ENCODE measurements around the gene IGSF21. TPM values are rescaled to one million over a fixed set of nuclear protein-coding genes. Genes with fewer than 3 reads are reported as not detected.

Gene IGSF21
- total RNA-seq, 2 experiments from 2014 or later: not detected

DNA sequence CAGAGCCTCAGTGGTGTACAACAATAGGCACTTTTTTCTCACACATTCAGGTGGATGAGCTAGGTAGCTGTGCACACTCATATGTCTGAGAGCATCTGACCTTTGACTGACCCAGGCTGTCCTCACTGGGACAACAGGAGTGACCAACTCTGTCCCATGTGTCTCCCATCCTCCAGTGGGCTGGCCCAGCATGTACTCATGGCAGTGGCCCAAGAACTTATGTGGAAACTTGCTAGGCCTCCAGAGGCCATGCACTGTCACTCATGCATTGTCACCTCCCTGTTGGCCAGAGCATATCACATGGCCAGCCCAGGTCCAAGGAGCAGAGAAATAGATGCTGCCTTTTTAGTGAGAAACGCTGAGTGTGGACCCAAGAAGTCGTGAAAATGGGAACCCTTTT lies 158.8 kb downstream of the IGSF21 start:
- Mint-ChIP-seq H3K27ac (no peak overlapping the region), H3K36me3 (ENCODE audit: low read depth) (no peaks in the 10 kb centered on the region), H3K4me3 (no peak overlapping the region), H3K9me3 (no peaks in the 10 kb centered on the region), H3K4me1 (ENCODE audit: low read depth) (no peaks in the 10 kb centered on the region), H3K27me3 (peaks cover 2% of the 10 kb centered on the region)
- DNase-seq: no peak
- intact Hi-C loops (cut with micrococcal nuclease): no loop called here
- CTCF ChIA-PET: no interaction called here
- POLR2A ChIA-PET: no interaction called here
- ATAC-seq: no peak
- TF ChIP-seq, protein P1, sequence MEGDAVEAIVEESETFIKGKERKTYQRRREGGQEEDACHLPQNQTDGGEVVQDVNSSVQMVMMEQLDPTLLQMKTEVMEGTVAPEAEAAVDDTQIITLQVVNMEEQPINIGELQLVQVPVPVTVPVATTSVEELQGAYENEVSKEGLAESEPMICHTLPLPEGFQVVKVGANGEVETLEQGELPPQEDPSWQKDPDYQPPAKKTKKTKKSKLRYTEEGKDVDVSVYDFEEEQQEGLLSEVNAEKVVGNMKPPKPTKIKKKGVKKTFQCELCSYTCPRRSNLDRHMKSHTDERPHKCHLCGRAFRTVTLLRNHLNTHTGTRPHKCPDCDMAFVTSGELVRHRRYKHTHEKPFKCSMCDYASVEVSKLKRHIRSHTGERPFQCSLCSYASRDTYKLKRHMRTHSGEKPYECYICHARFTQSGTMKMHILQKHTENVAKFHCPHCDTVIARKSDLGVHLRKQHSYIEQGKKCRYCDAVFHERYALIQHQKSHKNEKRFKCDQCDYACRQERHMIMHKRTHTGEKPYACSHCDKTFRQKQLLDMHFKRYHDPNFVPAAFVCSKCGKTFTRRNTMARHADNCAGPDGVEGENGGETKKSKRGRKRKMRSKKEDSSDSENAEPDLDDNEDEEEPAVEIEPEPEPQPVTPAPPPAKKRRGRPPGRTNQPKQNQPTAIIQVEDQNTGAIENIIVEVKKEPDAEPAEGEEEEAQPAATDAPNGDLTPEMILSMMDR (IDR thresholded peaks at IDR 0.05): no peak

DNA sequence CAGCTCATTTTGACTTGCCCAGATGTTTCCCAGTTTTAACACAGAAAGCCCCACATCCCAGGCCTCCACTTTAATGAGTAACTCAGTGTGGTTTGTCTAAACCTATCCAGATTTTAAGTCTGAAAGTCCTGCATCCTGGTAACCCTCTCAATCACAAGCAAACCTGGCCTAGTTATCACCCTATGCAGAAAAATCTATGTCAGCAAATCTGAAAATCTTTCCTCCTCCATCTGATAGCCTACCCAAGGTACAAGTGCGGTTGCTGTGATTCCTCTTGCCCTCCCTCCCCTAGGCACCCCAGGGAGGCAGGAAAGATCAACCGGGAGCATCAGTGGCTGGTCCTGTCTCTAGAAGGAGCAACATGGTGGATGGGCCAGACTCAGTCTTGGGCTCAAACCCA lies 163.7 kb downstream of the IGSF21 start:
- CTCF ChIA-PET: no interaction called here
- TF ChIP-seq, protein P1 (IDR thresholded peaks at IDR 0.05): no peak
- Mint-ChIP-seq H3K4me3 (no peak overlapping the region), H3K27ac (no peak overlapping the region), H3K4me1 (ENCODE audit: low read depth) (no peaks in the 10 kb centered on the region), H3K36me3 (ENCODE audit: low read depth) (no peaks in the 10 kb centered on the region), H3K9me3 (no peaks in the 10 kb centered on the region), H3K27me3 (no peaks in the 10 kb centered on the region)
- intact Hi-C loops (cut with micrococcal nuclease): no loop called here
- no peak for ATAC-seq
- no peak for DNase-seq
- POLR2A ChIA-PET: no interaction called here

DNA sequence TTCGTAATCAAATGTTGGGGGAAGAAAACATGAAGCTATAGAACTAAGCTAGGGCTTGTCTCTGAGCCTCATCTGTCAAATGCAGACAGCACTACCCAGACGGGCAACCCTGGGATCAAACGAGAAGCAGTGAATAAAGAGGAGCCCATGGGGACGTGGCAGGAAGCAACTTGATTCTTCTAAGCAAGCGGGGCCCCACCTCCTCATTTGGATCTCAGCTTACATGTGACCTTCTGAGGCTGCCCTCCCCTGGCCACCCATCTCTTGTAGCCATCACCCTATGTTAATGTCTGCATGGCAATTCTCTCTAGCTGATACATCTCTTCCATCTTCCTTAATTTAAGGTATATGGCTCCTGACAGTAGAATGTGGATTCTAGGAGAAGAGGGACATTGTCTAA lies 171.3 kb downstream of the IGSF21 start:
- DNase-seq: no peak
- POLR2A ChIA-PET: no interaction called here
- intact Hi-C loops (cut with micrococcal nuclease): no loop called here
- CTCF ChIA-PET: no interaction called here
- peaks cover 12% of the 10 kb centered on the region for H3K27me3 Mint-ChIP-seq
- H3K27ac Mint-ChIP-seq: no peak overlapping the region
- no peak for ATAC-seq
- TF ChIP-seq, protein P1 (IDR thresholded peaks at IDR 0.05): no peak
- no peaks in the 10 kb centered on the region for H3K4me1 Mint-ChIP-seq (ENCODE audit: low read depth)
- no peaks in the 10 kb centered on the region for H3K36me3 Mint-ChIP-seq (ENCODE audit: low read depth)
- no peaks in the 10 kb centered on the region for H3K9me3 Mint-ChIP-seq
- no peak overlapping the region for H3K4me3 Mint-ChIP-seq

DNA sequence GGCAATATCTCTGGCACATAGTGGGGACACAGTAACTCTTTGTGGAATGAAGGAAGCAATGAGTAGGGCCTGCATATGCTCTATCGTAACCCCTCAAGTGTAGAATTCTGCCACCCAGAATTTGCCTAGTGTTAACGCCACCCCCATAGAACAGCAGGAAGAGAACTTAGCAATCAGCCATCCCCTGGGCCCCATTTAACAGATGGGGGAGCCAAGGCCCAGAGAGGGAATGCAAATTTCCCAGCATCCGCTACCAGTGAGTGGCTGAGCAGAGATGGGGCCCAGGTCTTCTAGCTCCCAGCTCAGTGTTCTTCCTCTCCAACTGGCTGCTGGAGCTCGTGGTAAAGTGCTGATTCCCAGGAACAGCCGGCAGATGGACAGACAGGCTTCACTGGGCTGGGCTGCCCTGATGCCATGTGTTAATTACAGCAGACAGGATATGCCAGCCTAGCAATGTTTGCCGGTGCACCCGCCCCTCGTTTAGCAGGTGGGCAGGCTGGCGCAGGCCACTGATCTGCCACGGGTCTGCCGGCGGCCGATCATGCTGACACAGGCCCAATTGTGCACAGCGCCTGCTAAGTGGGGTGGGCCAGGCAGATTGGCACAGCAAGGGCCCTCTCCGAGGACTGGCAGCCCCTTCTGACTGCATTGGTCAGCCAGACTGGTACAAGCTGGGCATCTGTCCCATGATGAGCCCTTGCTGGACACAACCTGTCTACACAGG lies 171.9 kb downstream of the IGSF21 start:
- Mint-ChIP-seq H3K27ac (no peak overlapping the region), H3K36me3 (ENCODE audit: low read depth) (no peaks in the 10 kb centered on the region), H3K4me3 (no peak overlapping the region), H3K27me3 (peaks cover 12% of the 10 kb centered on the region), H3K9me3 (no peaks in the 10 kb centered on the region), H3K4me1 (ENCODE audit: low read depth) (no peaks in the 10 kb centered on the region)
- ATAC-seq: no peak
- TF ChIP-seq, protein P1 (IDR thresholded peaks at IDR 0.05): no peak
- intact Hi-C loops (cut with micrococcal nuclease): no loop called here
- DNase-seq: no peak
- CTCF ChIA-PET: no interaction called here
- POLR2A ChIA-PET: no interaction called here

DNA sequence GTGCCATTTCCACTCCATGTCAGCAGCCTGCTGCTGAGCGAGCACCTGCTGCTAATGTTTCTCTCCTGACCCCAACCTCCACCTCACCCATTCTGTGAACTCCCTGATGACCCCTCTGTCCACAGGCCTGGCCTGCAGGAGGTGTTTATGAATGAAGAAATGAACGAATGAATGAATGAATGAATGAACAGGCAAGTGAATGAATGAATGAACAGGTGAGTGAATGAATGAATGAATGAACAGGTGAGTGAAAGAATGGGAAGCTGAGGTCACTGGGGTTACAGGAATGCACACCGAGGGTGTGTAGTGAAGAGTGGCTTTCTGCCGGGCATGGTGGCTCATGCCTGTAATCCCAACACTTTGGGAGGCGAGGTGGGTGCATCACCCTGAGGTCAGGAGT lies 173.4 kb downstream of the IGSF21 start:
- H3K27ac Mint-ChIP-seq: no peak overlapping the region
- TF ChIP-seq, protein P1 (IDR thresholded peaks at IDR 0.05): no peak
- POLR2A ChIA-PET: no interaction called here

More for the DNA sequence above, 173.4 kb downstream of the IGSF21 start:
- H3K27me3 Mint-ChIP-seq: peaks cover 12% of the 10 kb centered on the region
- H3K4me1 Mint-ChIP-seq (ENCODE audit: low read depth): no peaks in the 10 kb centered on the region
- no peaks in the 10 kb centered on the region for H3K9me3 Mint-ChIP-seq
- intact Hi-C loops (cut with micrococcal nuclease): no loop called here
- DNase-seq (no peak), ATAC-seq (no peak)
- CTCF ChIA-PET: no interaction called here
- no peaks in the 10 kb centered on the region for H3K36me3 Mint-ChIP-seq (ENCODE audit: low read depth)
- no peak overlapping the region for H3K4me3 Mint-ChIP-seq

Measured in activated CD8-positive, alpha-beta T cell treated with anti-CD3 and anti-CD28 coated beads for 36 hours (primary cell).